Activated naive CD8-positive, alpha-beta T cell treated with anti-CD3 and anti-CD28 coated beads for 36 hours (primary cell): ENCODE data around the gene NEK6. TPM values are rescaled to one million over a fixed set of nuclear protein-coding genes. Genes with fewer than 3 reads are reported as not detected.

ENCODE experiments used
- DNase-seq: peaks from one replicate; pipeline ENCODE4 v3.0.0; 2021
- H3K27ac Mint-ChIP-seq: one replicate; pipeline ENCODE4 v1.8.0; 2022; ENCODE audit warnings: mild to moderate bottlenecking, moderate library complexity, mixed read lengths
- H3K27me3 Mint-ChIP-seq: one replicate; pipeline ENCODE4 v1.8.0; 2022; ENCODE audit warnings: mild to moderate bottlenecking, mixed read lengths
- H3K36me3 Mint-ChIP-seq: one replicate; pipeline ENCODE4 v1.8.0; 2021; ENCODE audit warnings: mild to moderate bottlenecking, mixed read lengths
- H3K4me1 Mint-ChIP-seq: one replicate; pipeline ENCODE4 v1.8.0; 2021; ENCODE audit warnings: mixed read lengths
- H3K4me3 Mint-ChIP-seq: one replicate; pipeline ENCODE4 v1.8.0; 2022; ENCODE audit warnings: mild to moderate bottlenecking, moderate library complexity, mixed read lengths
- H3K9me3 Mint-ChIP-seq: one replicate; pipeline ENCODE4 v1.8.0; 2022; ENCODE audit warnings: mixed read lengths
- total RNA-seq, 2 experiments: library from RNA; stranded (reverse); gene quantifications; one replicate each; pipeline ENCODE4 v1.2.3, GENCODE V29; 2021

NEK6 gene
- total RNA-seq, 2 experiments from 2014 or later: 18.8 to 19.4 TPM

GRCh38 chr9:124339603-124340146 is 81.9 kb downstream of the NEK6 start:
- no peaks in the 10 kb centered on the region for H3K4me1 Mint-ChIP-seq
- H3K36me3 Mint-ChIP-seq: peaks cover 15% of the 10 kb centered on the region
- no peak overlapping the region for H3K27ac Mint-ChIP-seq
- no peak overlapping the region for H3K4me3 Mint-ChIP-seq
- H3K9me3 Mint-ChIP-seq: no peaks in the 10 kb centered on the region
- H3K27me3 Mint-ChIP-seq: no peaks in the 10 kb centered on the region
- DNase-seq: no peak

DNA sequence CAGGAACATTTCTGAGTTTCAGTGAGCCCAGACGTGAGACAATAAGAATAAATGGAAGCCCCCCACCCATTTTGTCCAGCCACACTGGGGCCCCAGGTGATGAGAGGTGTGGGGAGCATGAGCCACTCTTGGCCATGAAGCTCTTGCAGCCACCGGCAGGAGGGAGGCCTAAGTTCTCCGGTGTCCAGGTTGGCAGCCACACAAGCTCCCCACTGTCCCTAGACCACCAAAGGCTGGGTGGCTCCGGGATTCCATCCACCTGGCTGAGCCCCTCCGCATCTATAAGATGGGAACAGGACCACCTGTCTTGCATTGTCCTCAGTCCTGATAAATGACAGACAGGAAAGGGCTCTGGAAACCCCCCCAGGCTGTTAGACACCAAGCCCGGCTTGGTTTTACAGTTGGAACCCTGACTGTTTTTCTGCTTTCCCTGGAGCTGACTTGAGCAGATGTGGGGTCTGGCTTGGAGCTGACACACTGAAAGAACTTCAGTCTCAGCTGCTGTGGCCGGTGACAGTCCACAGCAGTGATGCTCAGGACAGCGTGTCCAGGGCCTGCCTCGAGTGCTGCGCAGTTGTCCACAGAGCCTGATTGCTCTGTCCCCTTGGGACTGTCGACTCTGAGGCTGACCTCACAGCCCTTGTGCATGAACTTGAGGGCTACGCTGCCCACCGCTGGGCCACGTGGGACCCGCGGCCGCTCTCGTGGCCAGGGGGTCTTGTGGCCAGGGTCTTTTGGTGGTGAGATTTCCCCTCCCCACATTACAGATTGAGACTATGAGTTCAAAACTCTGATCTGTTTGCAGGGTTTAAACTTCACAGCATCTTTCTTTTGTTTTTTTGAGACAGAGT is 82.7 kb downstream of the NEK6 start:
- Mint-ChIP-seq H3K4me1 (no peaks in the 10 kb centered on the region), H3K9me3 (no peaks in the 10 kb centered on the region), H3K27ac (no peak overlapping the region), H3K36me3 (peaks cover 15% of the 10 kb centered on the region), H3K27me3 (no peaks in the 10 kb centered on the region), H3K4me3 (no peak overlapping the region)
- no peak for DNase-seq

DNA sequence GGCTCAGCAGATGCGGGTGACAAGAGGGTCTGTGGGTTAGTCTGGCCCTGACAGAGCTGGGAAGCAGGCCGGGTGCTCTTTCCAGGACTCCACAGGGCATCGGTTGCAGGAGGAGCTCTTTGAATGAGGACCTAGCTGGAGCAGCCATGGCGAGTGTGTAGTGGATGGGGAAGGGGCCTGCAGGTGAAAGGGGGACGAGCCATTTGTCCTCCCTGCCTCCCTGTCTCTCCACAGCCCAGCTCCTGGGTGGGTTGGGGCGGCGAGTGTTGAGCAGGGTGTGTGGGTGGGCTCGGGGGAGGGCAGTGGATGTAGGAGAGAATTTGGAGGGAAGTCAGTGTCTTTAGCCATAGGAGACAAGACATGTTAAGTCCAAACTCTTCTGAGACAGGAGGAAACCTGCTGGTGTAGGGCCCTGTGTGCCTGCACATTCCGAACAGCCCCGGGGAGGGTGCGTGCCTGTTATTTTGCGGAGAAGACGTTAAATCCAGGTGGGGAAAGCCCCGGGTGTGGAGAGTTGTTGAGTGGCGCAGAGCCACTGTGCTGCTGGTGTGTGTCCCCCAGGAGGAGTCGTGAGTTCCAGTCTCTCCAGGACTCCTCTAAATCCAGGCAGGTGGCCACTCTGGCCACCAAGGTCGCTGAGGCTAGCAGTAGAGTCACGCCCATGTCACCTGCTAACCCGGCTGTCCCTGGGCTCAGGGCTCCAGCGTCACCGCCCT is 83.9 kb downstream of the NEK6 start:
- no peak overlapping the region for H3K4me3 Mint-ChIP-seq
- H3K9me3 Mint-ChIP-seq: no peaks in the 10 kb centered on the region
- H3K27ac Mint-ChIP-seq: no peak overlapping the region
- no peak for DNase-seq
- H3K4me1 Mint-ChIP-seq: no peaks in the 10 kb centered on the region
- no peaks in the 10 kb centered on the region for H3K27me3 Mint-ChIP-seq
- H3K36me3 Mint-ChIP-seq: peaks cover 15% of the 10 kb centered on the region

GRCh38 chr9:124342402-124342775 is 84.6 kb downstream of the NEK6 start:
- no peak for DNase-seq
- H3K36me3 Mint-ChIP-seq: peaks cover 13% of the 10 kb centered on the region
- no peak overlapping the region for H3K4me3 Mint-ChIP-seq
- no peaks in the 10 kb centered on the region for H3K9me3 Mint-ChIP-seq
- no peak overlapping the region for H3K27ac Mint-ChIP-seq
- H3K4me1 Mint-ChIP-seq: no peaks in the 10 kb centered on the region
- no peaks in the 10 kb centered on the region for H3K27me3 Mint-ChIP-seq

GRCh38 chr9:124342776-124343485 is 85.2 kb downstream of the NEK6 start:
- H3K4me3 Mint-ChIP-seq: no peak overlapping the region
- no peaks in the 10 kb centered on the region for H3K4me1 Mint-ChIP-seq
- peaks cover 8% of the 10 kb centered on the region for H3K36me3 Mint-ChIP-seq
- H3K27me3 Mint-ChIP-seq: no peaks in the 10 kb centered on the region
- H3K27ac Mint-ChIP-seq: no peak overlapping the region
- DNase-seq: no peak
- no peaks in the 10 kb centered on the region for H3K9me3 Mint-ChIP-seq

DNA sequence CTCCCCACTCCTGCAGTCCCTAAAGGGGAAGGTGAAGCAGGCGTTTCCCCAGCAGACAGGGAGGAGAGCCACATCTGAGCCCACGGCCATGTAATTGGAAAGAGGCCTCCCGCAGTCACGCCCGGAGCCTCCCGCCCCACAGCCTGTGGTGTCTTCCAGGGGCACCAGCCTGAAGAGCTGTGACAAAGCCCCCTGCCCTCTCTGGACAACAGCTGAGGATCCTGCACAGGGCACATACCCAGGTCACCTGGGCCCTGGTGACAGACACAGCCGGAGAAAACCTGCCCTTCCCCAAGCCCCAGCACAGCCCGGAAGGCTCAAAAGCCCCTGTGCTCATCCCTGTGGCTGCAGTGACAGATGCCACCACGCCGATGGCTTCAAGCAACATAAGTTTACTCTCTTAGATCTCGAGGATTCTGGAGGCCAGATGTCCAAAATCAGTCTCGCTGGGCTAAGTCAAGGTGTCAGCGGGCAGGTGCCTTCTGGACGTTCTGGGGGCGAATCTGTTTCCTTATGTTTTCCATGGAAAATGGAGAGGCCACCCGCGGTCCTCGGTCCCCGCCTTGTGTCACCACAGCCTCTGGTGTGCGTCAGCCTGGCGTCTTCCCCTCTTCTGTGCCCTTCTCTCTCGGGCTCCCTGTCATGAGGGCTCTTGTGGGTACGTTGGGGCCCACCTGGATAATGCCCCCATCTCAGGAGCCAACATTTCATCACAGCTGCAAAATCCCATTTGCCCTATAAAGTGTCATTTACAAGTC is 86.0 kb downstream of the NEK6 start:
- Mint-ChIP-seq H3K9me3 (no peaks in the 10 kb centered on the region), H3K27me3 (no peaks in the 10 kb centered on the region), H3K4me1 (no peaks in the 10 kb centered on the region), H3K4me3 (no peak overlapping the region), H3K36me3 (peaks cover 5% of the 10 kb centered on the region), H3K27ac (no peak overlapping the region)
- DNase-seq: no peak

DNA sequence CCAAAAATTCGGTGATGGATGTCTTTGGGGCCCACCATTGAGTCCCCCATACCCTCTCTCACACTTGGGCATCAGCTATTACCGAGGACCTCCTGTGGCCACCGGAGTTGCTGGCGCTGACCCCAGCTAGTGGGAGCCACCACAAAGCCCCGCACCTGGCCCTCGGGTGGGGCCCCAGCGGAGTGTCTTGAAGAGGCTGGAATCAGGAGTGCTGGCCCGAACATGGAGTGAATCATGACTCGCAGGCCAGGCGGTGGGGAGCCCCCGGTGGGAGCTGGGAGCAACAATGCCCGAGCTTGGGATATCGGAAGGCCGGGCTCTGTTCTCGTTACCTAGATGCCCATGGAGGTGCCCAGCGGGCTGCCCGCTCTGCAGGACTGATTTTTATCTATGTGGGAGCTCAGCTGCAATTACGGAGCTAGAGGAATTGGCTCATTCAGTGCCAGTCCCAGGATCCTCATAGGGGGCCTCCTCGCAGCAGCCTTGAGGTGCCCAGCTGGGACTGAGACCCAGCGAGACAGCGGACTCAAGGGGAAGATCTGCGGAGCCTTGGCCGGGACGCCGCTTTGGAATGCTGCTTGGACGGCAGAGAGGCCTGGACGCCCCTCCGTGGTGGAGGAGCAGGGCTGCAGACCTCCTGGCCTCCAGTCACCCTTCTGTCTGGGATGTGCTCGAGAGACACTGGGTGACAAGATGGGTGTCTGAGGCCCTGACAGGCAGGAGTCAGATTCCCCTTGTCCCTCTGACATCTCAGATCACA is 86.7 kb downstream of the NEK6 start:
- Mint-ChIP-seq H3K27me3 (no peaks in the 10 kb centered on the region), H3K9me3 (no peaks in the 10 kb centered on the region), H3K27ac (no peak overlapping the region), H3K4me1 (no peaks in the 10 kb centered on the region), H3K36me3 (peaks cover 5% of the 10 kb centered on the region), H3K4me3 (no peak overlapping the region)
- no peak for DNase-seq

DNA sequence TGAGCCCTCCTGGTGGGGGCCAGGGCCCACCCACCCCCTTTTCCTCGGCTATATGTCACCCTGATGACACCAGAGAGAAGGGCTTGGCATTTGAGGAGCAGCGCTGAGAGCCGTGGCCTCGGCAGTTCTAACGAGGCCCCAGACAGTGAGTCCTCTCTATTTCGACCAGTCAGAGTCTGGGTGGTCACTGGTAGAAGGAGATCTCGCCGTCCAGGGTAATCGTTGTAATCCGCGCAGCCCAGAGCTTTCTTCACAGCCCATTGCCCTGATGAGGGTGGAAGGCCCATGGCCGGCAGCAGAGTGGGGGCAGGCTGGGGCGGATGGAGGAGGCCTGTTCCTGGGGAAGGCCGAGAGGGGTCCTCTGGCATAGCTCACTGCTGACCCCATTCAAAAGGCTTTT is 87.3 kb downstream of the NEK6 start:
- H3K9me3 Mint-ChIP-seq: no peaks in the 10 kb centered on the region

DNA sequence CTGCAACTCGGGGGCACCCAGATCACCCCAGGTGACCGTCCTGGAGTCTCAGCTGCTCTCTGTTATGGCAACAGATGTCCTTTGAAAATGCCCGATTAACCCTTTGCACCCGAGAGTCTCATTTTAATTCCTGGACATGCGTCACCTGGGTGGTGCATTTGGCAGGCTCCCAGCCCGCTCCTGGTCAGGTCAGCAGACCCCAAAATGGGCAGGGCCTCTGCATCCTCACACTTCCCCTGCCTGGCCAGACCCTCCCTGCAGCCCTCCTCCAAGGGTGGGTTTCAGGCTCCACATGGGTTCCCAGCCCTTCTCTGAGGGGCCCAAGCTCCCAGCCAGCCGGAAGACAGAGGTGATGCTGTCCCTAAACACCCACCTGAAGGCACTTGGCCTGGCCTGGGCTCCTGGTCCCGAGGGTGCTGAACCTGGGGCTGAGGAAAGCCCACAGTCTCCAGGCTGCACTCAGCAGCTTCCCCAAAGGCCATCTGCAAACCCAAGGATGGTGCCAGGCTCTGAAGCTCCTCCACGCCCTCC is 88.1 kb downstream of the NEK6 start:
- H3K9me3 Mint-ChIP-seq: no peaks in the 10 kb centered on the region
- no peak overlapping the region for H3K4me3 Mint-ChIP-seq
- no peaks in the 10 kb centered on the region for H3K4me1 Mint-ChIP-seq
- no peak for DNase-seq
- H3K36me3 Mint-ChIP-seq: peaks cover 5% of the 10 kb centered on the region
- no peaks in the 10 kb centered on the region for H3K27me3 Mint-ChIP-seq
- no peak overlapping the region for H3K27ac Mint-ChIP-seq

More for the DNA sequence above, 87.3 kb downstream of the NEK6 start:
- Mint-ChIP-seq H3K4me1 (no peaks in the 10 kb centered on the region), H3K27me3 (no peaks in the 10 kb centered on the region), H3K27ac (no peak overlapping the region), H3K4me3 (no peak overlapping the region), H3K36me3 (peaks cover 5% of the 10 kb centered on the region)
- DNase-seq: no peak

DNA sequence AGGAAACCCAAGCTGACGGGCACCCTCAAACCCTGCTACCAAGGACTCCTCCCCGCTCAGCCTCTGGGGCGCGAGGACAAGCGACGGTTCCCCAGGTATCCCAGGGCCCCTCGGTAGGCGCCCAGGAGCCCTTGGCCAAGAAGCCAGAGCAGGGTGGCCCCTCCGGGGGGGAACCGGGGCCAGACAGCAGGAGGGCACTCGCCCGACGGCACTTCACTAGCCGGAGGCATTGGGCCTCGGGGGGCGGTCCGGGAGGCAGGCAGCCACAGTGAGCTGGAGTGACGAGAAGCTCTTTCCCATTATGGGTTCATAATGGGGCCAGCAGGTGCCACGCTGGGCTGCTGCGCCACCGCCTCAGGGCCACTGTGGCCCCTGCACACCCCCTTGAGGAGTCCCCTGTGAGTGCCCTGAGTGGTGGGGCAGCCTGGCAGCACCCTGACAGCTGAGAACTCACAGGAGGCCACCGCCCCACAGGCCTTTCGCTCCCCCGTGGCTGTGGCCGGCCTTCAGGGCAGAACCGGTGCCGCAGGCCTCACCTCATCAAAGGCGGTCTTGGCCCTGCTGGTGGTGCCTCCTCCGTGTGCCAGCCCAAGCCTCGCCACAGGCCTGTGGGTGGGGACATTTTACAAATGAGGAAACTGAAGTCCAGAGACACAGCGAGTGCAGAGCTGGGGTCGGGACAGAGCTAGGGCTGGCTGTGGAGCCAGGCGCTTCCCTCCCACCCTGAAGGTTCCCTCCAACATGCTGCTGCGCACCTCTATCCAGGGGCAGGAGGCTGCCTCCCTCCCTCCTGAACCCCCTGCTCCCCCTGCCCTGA is 88.8 kb downstream of the NEK6 start:
- H3K27ac Mint-ChIP-seq: no peak overlapping the region
- no peaks in the 10 kb centered on the region for H3K27me3 Mint-ChIP-seq
- DNase-seq: no peak
- peaks cover 9% of the 10 kb centered on the region for H3K36me3 Mint-ChIP-seq
- H3K4me3 Mint-ChIP-seq: no peak overlapping the region
- H3K4me1 Mint-ChIP-seq: no peaks in the 10 kb centered on the region
- H3K9me3 Mint-ChIP-seq: no peaks in the 10 kb centered on the region

GRCh38 chr9:124347206-124347967 is 89.6 kb downstream of the NEK6 start:
- no peak overlapping the region for H3K27ac Mint-ChIP-seq
- peaks cover 12% of the 10 kb centered on the region for H3K36me3 Mint-ChIP-seq
- H3K4me1 Mint-ChIP-seq: no peaks in the 10 kb centered on the region
- H3K9me3 Mint-ChIP-seq: no peaks in the 10 kb centered on the region
- H3K27me3 Mint-ChIP-seq: no peaks in the 10 kb centered on the region
- no peak overlapping the region for H3K4me3 Mint-ChIP-seq
- DNase-seq: no peak

DNA sequence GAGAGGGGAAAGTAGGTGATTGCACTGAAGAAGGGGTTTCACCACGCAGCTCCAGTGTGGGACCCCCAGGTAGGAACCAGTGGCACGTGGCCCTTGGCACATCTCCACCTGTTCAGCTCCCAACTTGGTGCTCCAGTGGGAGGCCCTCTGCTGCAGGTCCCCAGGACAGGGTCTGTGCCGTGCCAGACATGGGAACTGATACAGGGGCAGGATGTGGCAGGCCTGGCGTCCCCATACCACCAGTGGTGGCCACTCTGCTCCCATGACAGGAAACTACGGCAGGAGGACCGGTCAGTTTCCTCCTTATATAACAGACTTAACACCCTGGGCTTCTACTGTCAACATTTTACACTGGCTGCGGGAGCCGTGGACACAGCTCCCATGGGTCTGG is 90.2 kb downstream of the NEK6 start:
- Mint-ChIP-seq H3K27me3 (no peaks in the 10 kb centered on the region), H3K9me3 (no peaks in the 10 kb centered on the region), H3K36me3 (peaks cover 14% of the 10 kb centered on the region), H3K27ac (no peak overlapping the region), H3K4me3 (no peak overlapping the region), H3K4me1 (no peaks in the 10 kb centered on the region)
- DNase-seq: no peak

DNA sequence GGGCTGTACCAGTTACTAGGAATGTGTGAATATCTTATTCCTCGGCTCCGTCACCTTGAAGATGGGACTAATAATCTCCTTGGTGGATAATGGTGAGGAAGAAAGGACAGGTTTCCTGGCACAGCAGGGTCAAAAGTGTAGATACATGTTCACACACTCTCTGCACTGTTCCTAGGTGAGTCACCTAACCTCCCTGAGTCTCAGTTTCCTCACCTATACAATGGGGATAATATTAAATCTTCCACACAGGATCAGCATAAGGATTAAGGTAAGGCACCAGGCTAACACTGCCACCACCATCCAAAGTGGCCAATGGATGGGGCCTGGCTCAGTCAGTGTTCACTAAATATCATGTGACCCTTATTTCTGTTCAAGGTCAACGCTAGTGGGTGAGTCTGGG is 90.6 kb downstream of the NEK6 start:
- Mint-ChIP-seq H3K4me3 (no peak overlapping the region), H3K27me3 (no peaks in the 10 kb centered on the region), H3K36me3 (peaks cover 14% of the 10 kb centered on the region), H3K27ac (no peak overlapping the region), H3K4me1 (no peaks in the 10 kb centered on the region), H3K9me3 (no peaks in the 10 kb centered on the region)
- DNase-seq: no peak
